Smooth muscle cell (in vitro differentiated cells): Measurements from ENCODE around the gene AOC2. TPM values are rescaled to one million over a fixed set of nuclear protein-coding genes. Genes with fewer than 3 reads are reported as not detected.

ENCODE experiments used
- DNase-seq: peaks from one replicate; lab custom pipeline; 2025; ENCODE audit not compliant: unreplicated experiment; lab: John Stamatoyannopoulos, UW
- H2AFZ ChIP-seq: fragments of 200-600 bp; sonication (generic); 2 replicates; pipeline ENCODE4 v1.6.0; 2016; ENCODE audit warnings: antibody characterized with exemption, low read depth, mild to moderate bottlenecking
- H3F3A ChIP-seq: fragments of 200-600 bp; sonication (generic); 2 replicates; pipeline ENCODE4 v1.6.0; 2017; ENCODE audit warnings: antibody characterized with exemption, low read depth
- H3K27ac ChIP-seq: fragments of 200-600 bp; sonication (generic); 2 replicates; pipeline ENCODE4 v1.5.1; 2016; ENCODE audit warnings: low read depth, mild to moderate bottlenecking
- H3K27me3 ChIP-seq: fragments of 200-600 bp; sonication (generic); 2 replicates; pipeline ENCODE4 v1.6.1; 2016; ENCODE audit warnings: low read depth, mild to moderate bottlenecking
- H3K36me3 ChIP-seq: fragments of 200-600 bp; sonication (generic); 2 replicates; pipeline ENCODE4 v1.5.1; 2016; ENCODE audit warnings: low read depth
- H3K4me1 ChIP-seq: fragments of 200-600 bp; sonication (generic); 2 replicates; pipeline ENCODE4 v1.5.1; 2016; ENCODE audit warnings: low read depth
- H3K4me2 ChIP-seq: fragments of 200-600 bp; sonication (generic); 2 replicates; pipeline ENCODE4 v1.6.0; 2016; ENCODE audit warnings: mild to moderate bottlenecking
- H3K4me3 ChIP-seq: fragments of 200-600 bp; sonication (generic); 2 replicates; pipeline ENCODE4 v1.5.1; 2016; ENCODE audit warnings: mild to moderate bottlenecking
- H3K79me2 ChIP-seq: fragments of 200-600 bp; sonication (generic); 2 replicates; pipeline ENCODE4 v1.6.0; 2016; ENCODE audit warnings: low read depth, mild to moderate bottlenecking
- H3K9ac ChIP-seq: fragments of 200-600 bp; sonication (generic); 2 replicates; pipeline ENCODE4 v1.6.0; 2016; ENCODE audit warnings: low read depth
- H3K9me3 ChIP-seq: fragments of 200-600 bp; sonication (generic); replicated peaks from 2 replicates; pipeline ENCODE4 v1.5.1; 2016; ENCODE audit warnings: low read depth
- H4K20me1 ChIP-seq: fragments of 200-600 bp; sonication (generic); 2 replicates; pipeline ENCODE4 v1.6.0; 2016; ENCODE audit warnings: low read depth
- WGBS: methylation state at CpG from one replicate; pipeline ENCODE4 v1.1.7; 2016; ENCODE audit warnings: low lambda C conversion rate; 5-methylcytosine and 5-hydroxymethylcytosine counted together
- polyA plus RNA-seq: library from polyadenylated mRNA; unstranded; fragments of >200 nt; fragmentation: Nextera tagmentation; extraction: Ambion mirVana; gene quantifications from 2 replicates; pipeline ENCODE4 v1.2.1, GENCODE V29; 2016
- total RNA-seq: library from RNA; depleted of rRNA; stranded (reverse); fragments of >200 nt; gene quantifications from 2 replicates; pipeline ENCODE4 v1.2.3, GENCODE V29; 2014
- TF ChIP-seq, protein P1 (sequence below): fragments of 200-600 bp; sonication (generic); IDR thresholded peaks from 2 replicates; pipeline ENCODE4 v1.5.1; 2017; ENCODE audit warnings: borderline replicate concordance, mild to moderate bottlenecking, antibody characterized with exemption; ENCODE audit not compliant: insufficient read depth, poor library complexity, severe bottlenecking

AOC2 gene
- total and polyA plus RNA-seq, 2 experiments from 2014 or later: 0.91 to 2.3 TPM

DNA sequence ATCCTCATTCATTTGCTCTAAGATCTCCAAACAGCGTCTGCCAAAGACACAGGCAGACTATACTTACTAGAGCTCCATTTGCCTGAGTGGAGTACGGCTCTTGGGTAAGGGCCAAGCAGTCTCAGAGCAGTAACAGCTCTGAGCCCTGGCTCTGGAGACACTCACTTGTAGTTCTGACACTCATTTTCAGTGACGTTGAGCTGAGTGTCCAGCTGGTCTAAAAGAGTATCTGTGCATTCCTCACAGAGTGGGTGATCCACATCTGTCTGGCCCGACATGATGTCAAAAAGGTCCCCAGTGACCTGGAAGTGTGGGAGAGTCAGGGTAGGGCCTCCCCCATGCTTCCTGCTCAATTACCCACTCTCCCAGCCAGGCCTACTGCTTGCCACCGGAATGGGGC lies 26.0 kb upstream of the AOC2 start:
- peaks cover 9% of the 10 kb centered on the region for H3K36me3 ChIP-seq
- no peak overlapping the region for H3K4me2 ChIP-seq
- peaks cover 9% of the 10 kb centered on the region for H3K79me2 ChIP-seq
- no peaks in the 10 kb centered on the region for H3K27me3 ChIP-seq
- no peaks in the 10 kb centered on the region for H4K20me1 ChIP-seq
- peaks cover 6% of the 10 kb centered on the region for H3K4me1 ChIP-seq
- H2AFZ ChIP-seq: no peak overlapping the region
- DNase-seq: no peak
- H3K9ac ChIP-seq: no peak overlapping the region
- H3K9me3 ChIP-seq: no peaks in the 10 kb centered on the region
- H3K4me3 ChIP-seq: no peak overlapping the region
- no peak overlapping the region for H3K27ac ChIP-seq
- TF ChIP-seq, protein P1, sequence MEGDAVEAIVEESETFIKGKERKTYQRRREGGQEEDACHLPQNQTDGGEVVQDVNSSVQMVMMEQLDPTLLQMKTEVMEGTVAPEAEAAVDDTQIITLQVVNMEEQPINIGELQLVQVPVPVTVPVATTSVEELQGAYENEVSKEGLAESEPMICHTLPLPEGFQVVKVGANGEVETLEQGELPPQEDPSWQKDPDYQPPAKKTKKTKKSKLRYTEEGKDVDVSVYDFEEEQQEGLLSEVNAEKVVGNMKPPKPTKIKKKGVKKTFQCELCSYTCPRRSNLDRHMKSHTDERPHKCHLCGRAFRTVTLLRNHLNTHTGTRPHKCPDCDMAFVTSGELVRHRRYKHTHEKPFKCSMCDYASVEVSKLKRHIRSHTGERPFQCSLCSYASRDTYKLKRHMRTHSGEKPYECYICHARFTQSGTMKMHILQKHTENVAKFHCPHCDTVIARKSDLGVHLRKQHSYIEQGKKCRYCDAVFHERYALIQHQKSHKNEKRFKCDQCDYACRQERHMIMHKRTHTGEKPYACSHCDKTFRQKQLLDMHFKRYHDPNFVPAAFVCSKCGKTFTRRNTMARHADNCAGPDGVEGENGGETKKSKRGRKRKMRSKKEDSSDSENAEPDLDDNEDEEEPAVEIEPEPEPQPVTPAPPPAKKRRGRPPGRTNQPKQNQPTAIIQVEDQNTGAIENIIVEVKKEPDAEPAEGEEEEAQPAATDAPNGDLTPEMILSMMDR: no peak
- H3F3A ChIP-seq: no peaks in the 10 kb centered on the region
- WGBS: 96% methylated on average over 5 of the region's 5 CpGs

DNA sequence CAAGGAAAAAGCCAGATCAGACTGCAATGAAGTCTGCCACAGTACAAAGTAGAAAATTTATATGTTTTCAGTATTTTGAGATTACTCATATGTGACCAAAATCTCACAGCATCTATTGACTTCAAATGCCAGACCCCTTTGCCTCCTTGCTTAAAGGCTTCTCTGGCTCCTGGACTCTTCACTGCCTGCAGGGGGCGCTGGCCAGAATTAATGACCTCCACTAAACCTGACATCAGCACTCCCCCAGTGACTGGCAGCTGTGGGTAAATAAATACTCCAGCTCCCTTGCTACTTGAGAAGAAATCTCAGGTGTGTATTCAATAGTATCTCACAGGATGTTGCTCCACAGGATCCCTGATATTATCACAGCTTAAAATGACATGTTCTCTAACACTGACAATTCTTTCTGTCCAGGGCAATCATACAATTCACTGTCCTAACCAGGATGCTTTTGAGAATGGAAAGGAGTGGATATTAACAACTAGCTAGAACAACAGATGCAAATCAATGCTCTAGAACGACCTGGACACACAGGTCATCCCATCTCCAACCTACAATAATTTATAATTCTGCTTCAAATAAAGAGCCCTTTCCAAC lies 24.3 kb upstream of the AOC2 start:
- peaks cover 8% of the 10 kb centered on the region for H3K4me1 ChIP-seq
- no peaks in the 10 kb centered on the region for H3K36me3 ChIP-seq
- H3K9me3 ChIP-seq: no peaks in the 10 kb centered on the region
- no peaks in the 10 kb centered on the region for H4K20me1 ChIP-seq
- no peaks in the 10 kb centered on the region for H3K27me3 ChIP-seq
- H3K79me2 ChIP-seq: peaks cover 15% of the 10 kb centered on the region
- no peak for DNase-seq
- no peak overlapping the region for H3K4me3 ChIP-seq
- TF ChIP-seq, protein P1: peak; percentile 70
- WGBS: 21% methylated on average over 2 of the region's 2 CpGs
- H3K27ac ChIP-seq: no peak overlapping the region
- H3K9ac ChIP-seq: no peak overlapping the region
- H3K4me2 ChIP-seq: no peak overlapping the region
- no peak overlapping the region for H2AFZ ChIP-seq
- H3F3A ChIP-seq: no peaks in the 10 kb centered on the region

DNA sequence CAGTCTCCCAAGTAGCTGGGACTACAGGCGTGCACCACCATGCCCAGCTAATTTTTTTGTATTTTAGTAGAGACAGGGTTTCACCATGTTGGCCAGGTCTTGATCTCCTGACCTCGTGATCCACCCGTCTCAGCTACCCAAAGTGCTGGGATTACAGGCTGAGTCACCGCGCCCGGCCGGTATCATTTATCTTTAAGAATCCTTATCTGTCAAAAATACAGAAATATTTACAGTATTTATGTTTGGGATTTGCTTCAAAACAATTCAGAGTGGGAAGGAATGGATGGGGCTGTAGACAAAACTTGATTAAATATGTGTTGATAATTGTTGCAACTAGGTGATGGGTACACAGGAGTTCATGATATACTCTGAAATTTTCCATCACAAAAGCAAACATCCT lies 23.2 kb upstream of the AOC2 start:
- Histone ChIP-seq H3K9me3 (no peaks in the 10 kb centered on the region), H3K4me1 (peaks cover 8% of the 10 kb centered on the region), H2AFZ (no peak overlapping the region), H3K36me3 (no peaks in the 10 kb centered on the region), H4K20me1 (no peaks in the 10 kb centered on the region), H3K9ac (no peak overlapping the region), H3F3A (no peaks in the 10 kb centered on the region), H3K4me2 (no peak overlapping the region), H3K4me3 (no peak overlapping the region), H3K27me3 (no peaks in the 10 kb centered on the region), H3K79me2 (peaks cover 15% of the 10 kb centered on the region), H3K27ac (no peak overlapping the region)
- 76% methylated on average over 7 of the region's 7 CpGs for WGBS
- DNase-seq: no peak
- TF ChIP-seq, protein P1: no peak

DNA sequence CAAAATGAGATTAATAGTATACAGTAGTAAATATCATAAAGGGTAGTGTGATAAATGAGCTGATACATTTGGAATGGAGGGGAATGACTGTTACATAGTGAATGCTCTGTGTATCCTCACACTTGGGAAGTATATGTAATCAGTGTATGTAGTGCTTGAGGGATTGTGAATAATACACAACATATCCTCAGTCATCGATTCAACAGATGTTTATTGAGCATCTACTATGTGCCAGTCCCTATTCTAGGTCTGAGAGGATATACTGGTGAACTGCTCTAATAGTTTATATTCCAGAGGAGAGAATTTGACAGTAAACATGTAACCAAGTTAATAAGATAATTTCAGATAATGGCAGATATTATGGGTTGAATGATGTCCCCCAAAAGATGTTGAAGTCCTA lies 16.9 kb upstream of the AOC2 start:
- Histone ChIP-seq H3K36me3 (no peaks in the 10 kb centered on the region), H3K4me1 (peaks cover 13% of the 10 kb centered on the region), H3K9me3 (no peaks in the 10 kb centered on the region), H3K27ac (no peak overlapping the region), H3K27me3 (peaks cover 22% of the 10 kb centered on the region), H3K9ac (no peak overlapping the region), H3F3A (no peaks in the 10 kb centered on the region), H3K4me3 (no peak overlapping the region), H3K4me2 (no peak overlapping the region), H4K20me1 (no peaks in the 10 kb centered on the region), H2AFZ (no peak overlapping the region), H3K79me2 (peaks cover 19% of the 10 kb centered on the region)
- TF ChIP-seq, protein P1: no peak
- WGBS: 86% methylated on average over 1 of the region's 1 CpG
- DNase-seq: no peak
